ENCODE data around the gene TRMT6. TPM values are rescaled to one million over a fixed set of nuclear protein-coding genes. Genes with fewer than 3 reads are reported as not detected.

Gene TRMT6
- polyA plus RNA-seq, 1 donor, result 10.6 TPM

DNA sequence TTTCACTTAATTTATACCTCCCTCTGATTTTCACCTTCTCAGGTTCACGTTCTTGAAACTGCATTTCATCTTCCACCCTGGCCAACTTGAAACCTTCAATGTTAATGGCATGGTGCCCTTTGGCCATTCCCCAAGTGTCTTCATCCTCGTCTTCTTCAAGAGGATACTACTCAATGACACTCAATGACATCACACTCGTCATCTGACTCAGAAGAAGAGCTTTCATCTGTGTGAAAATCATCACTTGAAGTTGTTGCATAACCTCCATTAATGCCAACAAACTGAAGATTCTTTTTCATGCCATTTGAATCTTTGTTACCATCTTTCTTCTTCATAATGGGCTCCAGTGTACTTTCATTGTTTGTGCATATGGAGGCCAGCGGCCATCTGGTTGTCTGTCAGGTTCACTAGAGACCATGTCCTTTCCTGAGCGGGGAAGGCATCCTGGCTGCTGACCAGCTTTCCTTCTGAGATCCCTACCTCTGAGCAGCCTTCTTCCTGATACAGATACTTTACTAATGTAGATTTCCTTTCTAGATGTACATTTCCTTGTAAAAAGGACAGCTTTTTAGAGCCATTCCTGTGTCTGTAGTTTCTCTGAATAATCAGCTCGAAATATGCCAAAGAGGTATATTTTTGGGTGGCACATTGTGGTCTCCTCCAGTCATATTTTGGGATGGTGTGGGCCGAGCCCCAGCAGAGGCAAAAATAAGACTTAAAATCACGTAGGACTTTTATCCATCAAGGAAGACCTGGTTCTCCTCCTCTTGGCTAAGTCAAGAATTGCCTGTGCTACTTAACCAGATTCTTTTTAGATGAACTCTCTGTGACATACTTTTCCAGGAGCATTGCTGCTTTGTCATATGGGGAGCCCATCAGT is 21.3 kb downstream of the TRMT6 start:
- WGBS (ENCODE audit: insufficient coverage, low lambda C conversion rate), result 100% methylated on average over 2 of the region's 8 CpGs
- Histone ChIP-seq H3K9me3 (ENCODE audit: control insufficient read depth, low read depth, low read length) (no peaks in the 10 kb centered on the region), H3K27me3 (ENCODE audit: control insufficient read depth, insufficient read depth, low read length) (peaks cover 2% of the 10 kb centered on the region), H3K27ac (ENCODE audit: low read length) (no peak overlapping the region), H3K4me3 (ENCODE audit: low read length) (no peak overlapping the region), H3K4me1 (ENCODE audit: control insufficient read depth, insufficient read depth, low read length) (no peaks in the 10 kb centered on the region), H3K36me3 (ENCODE audit: control insufficient read depth, insufficient read depth, low read length) (no peaks in the 10 kb centered on the region)
- DNase-seq, result no peak

DNA sequence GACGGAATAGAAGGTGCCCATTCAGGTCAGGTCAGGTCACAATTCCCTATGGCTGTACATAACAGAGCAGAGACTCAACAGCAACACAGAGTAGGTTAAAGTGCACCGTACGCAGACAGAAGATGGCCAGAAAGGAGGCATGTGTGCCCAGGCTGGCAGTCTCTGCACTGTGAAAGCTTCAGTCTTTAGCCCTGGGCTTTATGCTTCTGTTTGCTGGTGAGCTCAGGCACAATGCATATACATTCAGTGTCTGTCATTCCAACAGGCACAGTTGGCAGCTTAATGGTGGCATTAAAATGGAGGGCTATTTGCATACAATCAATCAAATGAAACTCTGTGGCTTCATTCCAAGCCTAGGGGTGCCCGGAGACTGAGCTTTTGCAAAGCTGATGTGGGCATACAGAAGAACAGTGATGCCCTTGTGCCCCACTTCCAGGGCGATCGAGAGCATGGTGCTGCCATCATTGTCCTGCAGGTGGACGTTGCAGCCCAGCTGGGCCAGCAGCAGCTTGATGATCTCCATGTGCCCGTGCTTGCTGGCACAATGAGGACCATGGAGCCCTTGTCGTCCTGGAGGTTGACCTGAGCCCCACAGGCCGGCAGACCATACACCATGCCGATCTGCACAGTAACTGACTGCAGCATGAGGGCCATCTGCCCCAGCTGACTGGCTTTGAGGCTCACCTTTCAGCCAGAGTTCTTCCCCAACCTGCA is 22.4 kb downstream of the TRMT6 start:
- H3K36me3 ChIP-seq (ENCODE audit: control insufficient read depth, insufficient read depth, low read length), result no peaks in the 10 kb centered on the region
- H3K9me3 ChIP-seq (ENCODE audit: control insufficient read depth, low read depth, low read length), result no peaks in the 10 kb centered on the region
- DNase-seq, result no peak
- H3K27me3 ChIP-seq (ENCODE audit: control insufficient read depth, insufficient read depth, low read length), result peaks cover 2% of the 10 kb centered on the region
- WGBS (ENCODE audit: insufficient coverage, low lambda C conversion rate), result no CpG with 5 or more reads among the region's 11 CpGs
- H3K27ac ChIP-seq (ENCODE audit: low read length), result no peak overlapping the region
- H3K4me1 ChIP-seq (ENCODE audit: control insufficient read depth, insufficient read depth, low read length), result no peaks in the 10 kb centered on the region
- H3K4me3 ChIP-seq (ENCODE audit: low read length), result no peak overlapping the region

DNA sequence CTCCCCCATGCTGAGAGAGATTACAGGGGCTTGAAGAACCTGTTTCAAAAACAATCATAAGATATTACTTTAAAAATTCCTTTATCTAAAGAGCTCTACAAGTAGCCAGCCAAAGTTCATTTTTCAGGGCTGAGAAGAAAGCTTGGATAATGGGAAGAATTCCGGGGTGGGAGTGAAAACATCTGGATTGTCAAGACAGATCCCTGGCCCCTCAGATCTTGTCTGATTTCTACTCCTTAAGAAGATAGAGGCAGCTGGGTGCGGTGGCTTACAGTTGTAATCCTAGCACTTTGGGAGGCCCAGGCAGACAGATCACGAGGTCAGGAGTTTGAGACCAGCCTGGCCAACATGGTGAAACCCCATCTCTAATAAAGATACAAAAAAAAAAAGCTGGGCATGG is 24.8 kb downstream of the TRMT6 start:
- H3K4me1 ChIP-seq (ENCODE audit: control insufficient read depth, insufficient read depth, low read length), result no peaks in the 10 kb centered on the region
- no CpG with 5 or more reads among the region's 3 CpGs for WGBS (ENCODE audit: insufficient coverage, low lambda C conversion rate)
- no peak overlapping the region for H3K27ac ChIP-seq (ENCODE audit: low read length)
- no peaks in the 10 kb centered on the region for H3K36me3 ChIP-seq (ENCODE audit: control insufficient read depth, insufficient read depth, low read length)
- no peaks in the 10 kb centered on the region for H3K27me3 ChIP-seq (ENCODE audit: control insufficient read depth, insufficient read depth, low read length)
- H3K9me3 ChIP-seq (ENCODE audit: control insufficient read depth, low read depth, low read length), result no peaks in the 10 kb centered on the region
- DNase-seq, result no peak
- no peak overlapping the region for H3K4me3 ChIP-seq (ENCODE audit: low read length)

DNA sequence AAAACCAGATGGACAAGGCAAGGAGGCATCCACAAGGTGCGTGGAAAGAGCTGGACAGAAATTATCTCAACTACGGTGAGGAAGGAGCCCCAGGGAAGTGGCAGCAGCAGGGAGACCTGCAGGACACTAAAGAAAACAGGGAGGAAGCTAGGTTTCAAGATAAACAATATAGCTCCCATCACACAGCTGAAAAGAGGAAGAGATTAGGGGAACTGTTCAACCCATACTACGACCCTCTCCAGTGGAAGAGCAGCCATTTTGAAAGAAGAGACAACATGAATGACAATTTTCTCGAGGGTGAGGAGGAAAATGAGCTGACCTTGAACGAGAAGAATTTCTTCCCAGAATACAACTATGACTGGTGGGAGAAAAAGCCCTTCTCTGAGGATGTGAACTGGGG is 26.8 kb downstream of the TRMT6 start:
- H3K36me3 ChIP-seq (ENCODE audit: control insufficient read depth, insufficient read depth, low read length), result no peaks in the 10 kb centered on the region
- no peak overlapping the region for H3K4me3 ChIP-seq (ENCODE audit: low read length)
- H3K9me3 ChIP-seq (ENCODE audit: control insufficient read depth, low read depth, low read length), result no peaks in the 10 kb centered on the region
- no peak for DNase-seq
- H3K27ac ChIP-seq (ENCODE audit: low read length), result no peak overlapping the region
- no peaks in the 10 kb centered on the region for H3K4me1 ChIP-seq (ENCODE audit: control insufficient read depth, insufficient read depth, low read length)
- 82% methylated on average over 3 of the region's 5 CpGs for WGBS (ENCODE audit: insufficient coverage, low lambda C conversion rate)
- H3K27me3 ChIP-seq (ENCODE audit: control insufficient read depth, insufficient read depth, low read length), result no peaks in the 10 kb centered on the region

DNA sequence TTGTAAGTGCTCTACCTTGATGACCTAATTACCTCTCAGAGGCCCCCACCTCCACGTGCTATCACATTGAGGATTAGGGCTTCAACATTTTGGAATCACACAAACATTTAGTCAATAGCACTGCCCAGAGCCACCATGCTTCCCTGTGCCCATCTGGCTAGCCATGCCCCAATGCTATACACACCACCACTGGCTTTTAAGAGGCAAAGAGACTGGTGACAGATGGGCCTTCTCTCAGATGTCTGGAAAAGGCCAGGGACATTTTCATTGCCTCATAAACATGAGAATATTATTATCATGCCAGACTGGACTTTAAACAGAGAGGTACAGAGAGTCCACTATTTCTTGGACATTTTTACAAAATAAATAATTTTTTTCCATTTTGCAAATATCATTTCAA is 29.8 kb downstream of the TRMT6 start:
- no peak overlapping the region for H3K27ac ChIP-seq (ENCODE audit: low read length)
- no CpG with 5 or more reads among the region's 1 CpG for WGBS (ENCODE audit: insufficient coverage, low lambda C conversion rate)
- H3K27me3 ChIP-seq (ENCODE audit: control insufficient read depth, insufficient read depth, low read length), result no peaks in the 10 kb centered on the region
- no peaks in the 10 kb centered on the region for H3K4me1 ChIP-seq (ENCODE audit: control insufficient read depth, insufficient read depth, low read length)
- DNase-seq, result no peak
- H3K36me3 ChIP-seq (ENCODE audit: control insufficient read depth, insufficient read depth, low read length), result no peaks in the 10 kb centered on the region
- no peaks in the 10 kb centered on the region for H3K9me3 ChIP-seq (ENCODE audit: control insufficient read depth, low read depth, low read length)
- no peak overlapping the region for H3K4me3 ChIP-seq (ENCODE audit: low read length)

DNA sequence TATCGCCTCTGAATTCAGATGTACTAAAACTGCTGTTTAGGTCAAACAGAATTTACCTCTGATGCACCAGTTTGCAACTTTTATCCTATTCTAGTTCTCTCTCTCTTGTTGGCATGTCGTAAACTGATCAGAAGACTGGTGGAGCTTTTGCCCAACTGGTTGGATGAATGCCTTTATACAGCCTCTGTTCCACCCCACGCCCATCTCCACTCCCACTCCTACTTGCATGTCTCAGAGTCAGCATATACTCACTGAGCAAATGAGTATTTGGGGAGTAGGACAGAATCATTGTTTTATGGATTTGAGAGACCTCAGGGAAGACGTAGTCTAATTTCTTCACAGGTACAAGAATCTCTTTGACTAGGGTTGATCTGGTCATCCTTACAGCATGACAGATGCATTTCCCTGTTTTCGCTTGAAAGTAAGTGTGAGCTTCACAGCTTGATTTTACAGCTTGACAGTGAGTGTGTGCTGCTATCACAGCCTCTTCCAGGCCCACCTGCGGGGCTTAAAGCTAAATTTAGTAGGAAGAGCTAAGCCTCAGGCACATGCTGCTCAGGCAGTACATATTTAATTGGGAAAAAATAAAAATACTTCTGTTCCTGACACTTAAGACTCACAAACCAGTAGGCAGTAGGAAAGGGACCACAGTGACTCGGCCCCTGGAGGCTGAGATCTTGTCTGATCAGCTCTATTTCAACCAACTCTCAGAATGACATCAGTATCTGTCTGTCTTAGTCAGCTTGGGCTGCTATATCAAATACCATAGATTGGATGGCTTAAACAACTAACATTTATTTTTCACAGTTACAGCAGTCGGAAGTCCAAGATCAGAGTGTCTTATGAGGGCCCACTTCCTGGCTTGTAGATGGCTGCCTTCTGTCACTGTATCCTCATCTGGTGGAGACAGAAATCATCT is 30.4 kb downstream of the TRMT6 start:
- DNase-seq, result no peak
- H3K27ac ChIP-seq (ENCODE audit: low read length), result no peak overlapping the region
- H3K4me1 ChIP-seq (ENCODE audit: control insufficient read depth, insufficient read depth, low read length), result no peaks in the 10 kb centered on the region
- H3K36me3 ChIP-seq (ENCODE audit: control insufficient read depth, insufficient read depth, low read length), result no peaks in the 10 kb centered on the region
- WGBS (ENCODE audit: insufficient coverage, low lambda C conversion rate), result 100% methylated on average over 1 of the region's 8 CpGs
- no peaks in the 10 kb centered on the region for H3K27me3 ChIP-seq (ENCODE audit: control insufficient read depth, insufficient read depth, low read length)
- no peaks in the 10 kb centered on the region for H3K9me3 ChIP-seq (ENCODE audit: control insufficient read depth, low read depth, low read length)
- no peak overlapping the region for H3K4me3 ChIP-seq (ENCODE audit: low read length)

DNA sequence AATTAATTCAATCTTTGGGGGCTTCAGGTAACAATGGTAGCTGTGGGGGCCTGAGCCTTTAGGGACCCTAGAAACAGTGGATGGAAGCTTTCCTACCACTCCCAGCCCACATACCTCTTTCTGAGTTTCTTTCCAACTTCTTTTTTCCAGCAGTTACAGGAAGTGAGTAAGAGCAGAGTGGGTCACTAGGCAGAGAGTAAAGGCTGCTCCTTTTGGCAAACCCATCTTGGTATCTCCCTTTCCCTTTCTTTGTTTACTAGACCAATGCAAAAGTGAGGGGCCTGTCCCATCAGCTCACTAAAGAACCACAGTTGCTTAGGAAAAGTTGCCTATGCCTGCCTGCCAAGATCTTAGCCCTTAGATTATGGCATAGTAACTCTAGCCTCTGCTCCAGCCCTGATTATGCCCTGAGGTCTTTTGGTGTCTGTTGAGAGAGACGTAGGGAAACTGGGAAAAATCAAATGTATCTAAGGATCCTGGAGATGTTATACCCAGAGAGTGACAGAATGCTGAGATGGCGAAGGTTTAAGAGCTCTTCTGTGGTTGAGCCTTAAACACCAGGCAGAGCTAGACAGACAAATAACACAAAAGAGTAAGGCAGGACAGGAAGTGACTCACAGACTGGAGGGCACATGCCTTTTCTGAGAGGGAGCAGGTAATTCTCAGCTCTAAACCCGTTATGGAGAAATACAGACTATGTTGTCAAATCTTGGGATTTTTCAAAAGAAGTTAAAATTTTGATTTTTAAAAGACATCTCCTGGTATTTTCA is 31.3 kb downstream of the TRMT6 start:
- Histone ChIP-seq H3K4me3 (ENCODE audit: low read length) (no peak overlapping the region), H3K4me1 (ENCODE audit: control insufficient read depth, insufficient read depth, low read length) (no peaks in the 10 kb centered on the region), H3K27ac (ENCODE audit: low read length) (no peak overlapping the region), H3K36me3 (ENCODE audit: control insufficient read depth, insufficient read depth, low read length) (no peaks in the 10 kb centered on the region), H3K9me3 (ENCODE audit: control insufficient read depth, low read depth, low read length) (no peaks in the 10 kb centered on the region), H3K27me3 (ENCODE audit: control insufficient read depth, insufficient read depth, low read length) (no peaks in the 10 kb centered on the region)
- DNase-seq, result no peak
- 71% methylated on average over 1 of the region's 3 CpGs for WGBS (ENCODE audit: insufficient coverage, low lambda C conversion rate)

DNA sequence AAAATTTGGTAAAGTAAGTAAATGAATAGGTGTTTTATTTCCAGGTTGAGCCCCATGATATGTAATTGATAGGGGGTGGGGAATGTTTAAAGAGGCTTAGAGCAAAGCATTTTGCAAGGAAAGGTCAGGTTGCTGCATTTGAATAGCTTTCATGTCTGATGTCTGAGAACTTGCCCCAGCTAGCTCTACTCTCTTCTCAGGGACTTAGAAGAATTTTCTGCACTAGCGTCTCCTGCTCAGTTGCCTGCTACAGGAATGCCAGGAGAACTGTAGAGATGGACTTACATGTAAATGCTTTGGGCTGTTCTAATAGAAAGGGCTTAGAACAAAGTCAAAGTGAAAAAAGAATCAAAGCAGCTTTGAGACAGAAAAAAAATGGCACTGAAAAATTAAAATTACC is 35.5 kb downstream of the TRMT6 start:
- Histone ChIP-seq H3K9me3 (ENCODE audit: control insufficient read depth, low read depth, low read length) (no peaks in the 10 kb centered on the region), H3K4me3 (ENCODE audit: low read length) (no peak overlapping the region), H3K27ac (ENCODE audit: low read length) (no peak overlapping the region), H3K4me1 (ENCODE audit: control insufficient read depth, insufficient read depth, low read length) (no peaks in the 10 kb centered on the region), H3K27me3 (ENCODE audit: control insufficient read depth, insufficient read depth, low read length) (peaks cover 5% of the 10 kb centered on the region), H3K36me3 (ENCODE audit: control insufficient read depth, insufficient read depth, low read length) (no peaks in the 10 kb centered on the region)
- 0% methylated on average over 1 of the region's 1 CpG for WGBS (ENCODE audit: insufficient coverage, low lambda C conversion rate)
- DNase-seq, result no peak

DNA sequence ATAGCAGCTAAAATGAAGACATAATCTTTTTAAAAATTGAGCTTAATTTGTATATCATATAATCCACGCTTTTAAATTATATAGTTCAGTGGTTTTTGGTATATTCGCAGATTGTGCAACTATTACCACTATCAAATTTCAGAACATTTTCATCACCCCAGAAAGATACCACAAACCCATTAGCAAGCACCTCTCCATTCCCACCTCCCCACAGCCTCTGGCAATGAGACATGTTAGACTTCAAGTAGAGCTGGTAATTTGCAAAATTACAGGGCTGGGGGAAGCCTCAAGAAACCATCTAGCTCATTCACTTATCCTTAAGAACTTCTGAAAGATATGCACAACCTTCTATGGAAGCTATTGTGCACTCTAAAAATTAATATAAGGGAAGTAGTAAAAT is 37.2 kb downstream of the TRMT6 start:
- H3K4me3 ChIP-seq (ENCODE audit: low read length), result no peak overlapping the region
- DNase-seq, result no peak
- no CpG with 5 or more reads among the region's 2 CpGs for WGBS (ENCODE audit: insufficient coverage, low lambda C conversion rate)
- H3K36me3 ChIP-seq (ENCODE audit: control insufficient read depth, insufficient read depth, low read length), result no peaks in the 10 kb centered on the region
- H3K27ac ChIP-seq (ENCODE audit: low read length), result no peak overlapping the region
- peaks cover 10% of the 10 kb centered on the region for H3K27me3 ChIP-seq (ENCODE audit: control insufficient read depth, insufficient read depth, low read length)
- no peaks in the 10 kb centered on the region for H3K4me1 ChIP-seq (ENCODE audit: control insufficient read depth, insufficient read depth, low read length)
- H3K9me3 ChIP-seq (ENCODE audit: control insufficient read depth, low read depth, low read length), result no peaks in the 10 kb centered on the region
